Spleen (tissue), 7 donors: ENCODE data around the gene NTN1.

Experiments used
- POLR2A ChIP-seq, 3 donors: fragments of 450-650 bp; IDR thresholded peaks; one replicate each; pipeline ENCODE4 v1.5.1; 2017; ENCODE audit warnings: antibody characterized with exemption in 3 of 3, mild to moderate bottlenecking in 1 of 3
- POLR2AphosphoS5 ChIP-seq, 3 donors: sonication (generic); formaldehyde crosslinking; IDR thresholded peaks; one replicate each; pipeline ENCODE4 v1.5.1; 2017; ENCODE audit warnings: antibody characterized with exemption in 3 of 3
- TF ChIP-seq, protein P1 (sequence below), 11 experiments: fragments of 200-600 bp in 7 of 11; fragments of 450-650 bp in 4 of 11; sonication (generic) in 4 of 11; IDR thresholded peaks in 8 of 11; conservative IDR thresholded peaks in 3 of 11; 1 replicate in 7 of 11; 2 replicates in 4 of 11; pipeline versions ENCODE4 v1.4.0 to v1.8.0; 2016 to 2021; ENCODE audit warnings: antibody characterized with exemption in 11 of 11, inconsistent platforms in 4 of 11, mild to moderate bottlenecking in 1 of 11
- donor health status: DM: no; HTN: no; CAD: no; lungs with moderate emphysema.
- donor health status: DM: no; HTN: no; CAD: no.
- donor health status: DM: no; HTN: no; CAD: no.

DNA sequence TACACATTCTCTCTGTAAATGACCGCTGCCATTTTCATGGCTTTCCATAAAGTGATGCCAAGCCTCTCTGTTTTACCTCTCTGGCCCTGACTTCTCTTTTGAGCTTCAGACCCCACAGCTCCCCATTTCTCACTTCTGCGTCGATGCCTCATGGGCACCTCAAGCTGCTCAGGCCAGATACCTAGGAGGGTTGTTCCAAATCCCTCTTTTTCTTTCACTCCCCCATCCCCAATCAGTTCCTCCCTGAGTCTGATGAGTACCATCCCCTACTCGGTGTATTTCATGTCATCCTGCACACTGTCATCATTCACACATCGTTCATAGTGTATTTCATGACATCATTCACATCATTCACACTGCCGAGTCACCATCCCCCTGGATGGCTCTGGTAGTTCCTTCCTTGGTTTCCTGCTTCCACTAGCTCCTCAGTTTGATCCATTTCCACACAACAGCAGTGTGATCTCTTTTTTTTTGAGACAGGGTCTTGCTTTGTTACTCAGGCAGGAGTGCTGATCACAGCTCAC lies 43.1 kb downstream of the NTN1 start:
- TF ChIP-seq, protein P1, sequence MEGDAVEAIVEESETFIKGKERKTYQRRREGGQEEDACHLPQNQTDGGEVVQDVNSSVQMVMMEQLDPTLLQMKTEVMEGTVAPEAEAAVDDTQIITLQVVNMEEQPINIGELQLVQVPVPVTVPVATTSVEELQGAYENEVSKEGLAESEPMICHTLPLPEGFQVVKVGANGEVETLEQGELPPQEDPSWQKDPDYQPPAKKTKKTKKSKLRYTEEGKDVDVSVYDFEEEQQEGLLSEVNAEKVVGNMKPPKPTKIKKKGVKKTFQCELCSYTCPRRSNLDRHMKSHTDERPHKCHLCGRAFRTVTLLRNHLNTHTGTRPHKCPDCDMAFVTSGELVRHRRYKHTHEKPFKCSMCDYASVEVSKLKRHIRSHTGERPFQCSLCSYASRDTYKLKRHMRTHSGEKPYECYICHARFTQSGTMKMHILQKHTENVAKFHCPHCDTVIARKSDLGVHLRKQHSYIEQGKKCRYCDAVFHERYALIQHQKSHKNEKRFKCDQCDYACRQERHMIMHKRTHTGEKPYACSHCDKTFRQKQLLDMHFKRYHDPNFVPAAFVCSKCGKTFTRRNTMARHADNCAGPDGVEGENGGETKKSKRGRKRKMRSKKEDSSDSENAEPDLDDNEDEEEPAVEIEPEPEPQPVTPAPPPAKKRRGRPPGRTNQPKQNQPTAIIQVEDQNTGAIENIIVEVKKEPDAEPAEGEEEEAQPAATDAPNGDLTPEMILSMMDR (IDR thresholded peaks at IDR 0.05 in 8 of 11, conservative IDR thresholded peaks at IDR 0.05 in 3 of 11) = no peak
- TF ChIP-seq POLR2AphosphoS5 (IDR thresholded peaks at IDR 0.05) (no peak), POLR2A (IDR thresholded peaks at IDR 0.05) (no peak)
